Epidermal melanocyte (primary cell): ENCODE measurements around the gene WDPCP.
"Not testable (repeated sequence)": the region's sequence is repeated elsewhere in the genome, so short reads cannot be mapped to it uniquely, and the experiment has no call there.

Experiments
- DNase-seq: peaks from one replicate; pipeline ENCODE4 v3.0.0; 2011; ENCODE audit warnings: low spot score; ENCODE audit not compliant: insufficient read length

Gene WDPCP

DNA sequence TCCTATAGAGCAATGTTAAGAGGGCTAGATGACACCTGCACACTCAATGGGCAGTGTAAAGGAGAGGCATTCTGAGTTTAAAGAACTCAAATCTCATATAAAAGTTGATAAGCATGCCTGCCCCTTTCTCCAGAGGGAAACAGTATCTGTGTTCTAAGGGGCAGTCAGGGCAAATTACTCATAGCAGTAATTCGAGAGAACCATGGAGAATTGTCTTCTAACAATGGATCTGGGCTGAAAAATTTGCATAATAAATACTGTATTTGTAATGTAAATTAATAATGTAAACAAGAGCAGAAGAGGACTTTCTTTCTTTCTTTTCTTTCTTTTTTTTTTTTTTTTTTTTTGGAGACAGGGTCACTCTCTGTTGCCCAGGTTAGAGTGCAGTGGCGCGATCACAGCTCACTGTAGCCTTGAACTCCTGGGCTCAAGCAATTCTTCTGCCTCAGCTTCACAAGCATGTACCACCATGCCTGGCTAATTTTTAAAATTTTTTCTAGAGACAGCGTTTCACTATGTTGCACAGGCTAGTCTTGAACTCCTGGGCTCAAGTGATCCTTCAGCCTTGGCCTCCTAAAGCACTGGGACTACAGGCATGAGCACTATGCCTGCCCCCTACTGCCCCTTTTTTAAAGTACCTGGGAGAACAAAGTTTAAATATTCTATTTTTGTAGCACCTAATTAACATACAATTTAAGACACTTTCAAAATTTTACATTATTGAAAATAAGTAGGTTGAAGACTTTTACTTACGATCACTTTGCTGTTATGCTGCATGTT lies 467.0 kb downstream of the WDPCP start:
- no peak for DNase-seq

GRCh38 chr2:63118821-63119220 lies 469.5 kb downstream of the WDPCP start:
- DNase-seq: no peak

DNA sequence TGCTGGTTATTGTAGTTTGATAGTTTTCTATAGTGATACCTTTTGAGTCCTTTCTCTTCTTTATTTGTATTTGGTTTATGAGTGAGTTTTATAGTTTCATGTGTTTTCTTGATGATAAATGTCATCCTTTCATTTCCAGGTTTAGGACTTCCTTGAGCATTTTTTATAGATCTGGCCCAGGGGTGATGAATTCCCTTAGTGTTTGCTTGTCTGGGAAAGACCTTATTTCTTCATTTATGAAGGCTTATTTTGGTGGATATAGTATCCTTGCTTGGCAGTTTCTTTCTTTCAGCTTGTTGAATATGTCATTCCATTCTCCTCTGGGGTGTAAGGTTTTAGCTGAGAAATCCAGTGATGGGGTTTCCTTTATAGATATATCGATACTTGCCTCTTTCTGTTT lies 483.8 kb downstream of the WDPCP start:
- DNase-seq: no peak

DNA sequence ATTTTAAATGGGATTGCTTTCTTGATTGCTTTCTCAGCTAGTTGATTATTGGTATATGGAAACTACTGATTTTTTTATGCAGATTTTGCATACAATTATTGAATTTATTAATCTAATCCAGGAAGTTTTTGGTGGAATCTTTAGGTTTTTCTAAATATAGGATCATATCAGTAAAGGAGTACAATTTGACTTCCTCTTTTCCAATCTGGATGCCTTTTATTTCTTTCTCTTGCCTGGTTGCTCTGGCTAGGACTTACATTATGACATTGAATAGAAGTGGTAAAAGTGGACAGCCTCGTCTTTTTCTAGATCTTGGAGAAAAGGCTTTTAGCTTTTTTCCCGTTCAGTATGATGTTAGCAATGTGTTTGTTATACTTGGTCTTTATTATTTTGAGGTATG lies 486.3 kb downstream of the WDPCP start:
- DNase-seq: no peak

GRCh38 chr2:63099032-63099431 lies 489.2 kb downstream of the WDPCP start:
- no peak for DNase-seq

DNA sequence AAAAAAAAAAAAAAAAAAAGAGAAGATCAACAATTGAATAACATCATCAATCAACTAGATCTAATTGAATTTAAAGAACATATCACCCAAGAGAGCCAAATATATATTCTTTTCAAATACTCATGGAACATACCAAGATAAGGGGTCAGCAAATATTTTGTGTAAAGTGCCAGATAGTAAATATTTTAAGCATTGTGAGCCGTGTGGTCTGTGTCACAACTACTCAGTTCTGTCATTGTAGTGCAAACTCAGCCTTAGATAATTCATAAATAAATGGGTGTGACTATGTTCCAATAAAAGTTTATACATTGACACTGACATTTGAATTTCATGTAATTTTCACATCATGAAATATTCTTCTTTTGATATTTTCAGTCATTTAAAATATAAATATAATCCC lies 491.8 kb downstream of the WDPCP start:
- no peak for DNase-seq

- DNase-seq: no peak
Observed at GRCh38 chr2:63093502-63093901, 494.8 kb downstream of the WDPCP start.

DNA sequence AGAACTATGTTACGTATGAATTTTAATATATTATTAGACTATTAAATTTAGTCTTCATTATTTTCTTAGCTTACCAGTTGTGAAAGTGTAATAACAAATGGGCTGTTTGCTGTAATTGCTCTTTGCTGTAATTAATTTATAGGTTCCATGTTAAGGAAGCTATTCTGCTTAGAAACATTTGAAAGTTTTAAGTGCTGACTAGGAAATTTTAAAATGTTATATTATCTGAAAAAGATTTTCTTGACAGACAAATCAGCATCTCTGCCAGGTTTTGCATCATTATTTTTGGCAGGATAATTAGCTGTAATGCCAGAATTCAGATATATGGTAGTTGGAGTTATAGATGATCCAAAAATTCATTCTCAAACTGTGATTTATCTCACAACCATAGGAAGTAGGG lies 495.4 kb downstream of the WDPCP start:
- DNase-seq: no peak

DNA sequence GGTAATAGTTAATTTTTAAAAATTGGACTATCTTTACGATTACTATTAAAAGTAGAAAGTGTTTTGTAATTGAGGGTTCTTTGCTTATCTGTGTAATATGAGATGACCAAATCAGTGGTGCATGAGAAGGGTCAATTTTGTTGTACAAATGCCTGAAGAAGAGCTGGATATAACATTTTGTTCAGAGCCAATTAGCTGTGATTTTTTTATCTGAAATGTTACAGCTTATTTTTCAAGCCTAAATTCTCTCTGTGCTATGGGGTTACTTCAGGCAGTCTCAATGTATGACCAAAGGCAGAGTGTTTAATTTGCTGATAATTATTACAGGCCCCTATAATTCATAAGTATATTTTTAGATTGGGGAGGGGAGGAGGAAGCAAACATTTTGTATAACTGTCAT lies 495.9 kb downstream of the WDPCP start:
- DNase-seq: no peak

DNA sequence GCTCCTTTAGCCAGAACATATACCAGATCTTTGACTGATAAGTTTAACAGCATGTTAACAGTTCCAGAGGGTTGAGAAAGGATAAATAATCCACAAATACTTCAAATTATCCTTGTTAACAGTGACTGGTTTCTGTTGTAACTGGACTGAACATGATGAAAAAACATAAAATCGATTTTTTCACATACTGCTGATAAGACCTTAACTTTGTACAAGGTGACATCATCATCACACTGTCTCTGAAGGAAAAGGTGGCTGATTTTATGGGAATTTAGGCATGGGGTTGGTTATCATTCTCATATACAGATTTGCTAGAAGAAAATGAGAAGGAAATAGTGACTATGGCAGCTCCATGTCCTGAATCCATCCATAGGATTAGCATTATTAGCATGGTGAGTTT lies 501.6 kb downstream of the WDPCP start:
- DNase-seq: no peak

- DNase-seq: no peak
Observed at GRCh38 chr2:63081404-63081803, 506.9 kb downstream of the WDPCP start.

DNA sequence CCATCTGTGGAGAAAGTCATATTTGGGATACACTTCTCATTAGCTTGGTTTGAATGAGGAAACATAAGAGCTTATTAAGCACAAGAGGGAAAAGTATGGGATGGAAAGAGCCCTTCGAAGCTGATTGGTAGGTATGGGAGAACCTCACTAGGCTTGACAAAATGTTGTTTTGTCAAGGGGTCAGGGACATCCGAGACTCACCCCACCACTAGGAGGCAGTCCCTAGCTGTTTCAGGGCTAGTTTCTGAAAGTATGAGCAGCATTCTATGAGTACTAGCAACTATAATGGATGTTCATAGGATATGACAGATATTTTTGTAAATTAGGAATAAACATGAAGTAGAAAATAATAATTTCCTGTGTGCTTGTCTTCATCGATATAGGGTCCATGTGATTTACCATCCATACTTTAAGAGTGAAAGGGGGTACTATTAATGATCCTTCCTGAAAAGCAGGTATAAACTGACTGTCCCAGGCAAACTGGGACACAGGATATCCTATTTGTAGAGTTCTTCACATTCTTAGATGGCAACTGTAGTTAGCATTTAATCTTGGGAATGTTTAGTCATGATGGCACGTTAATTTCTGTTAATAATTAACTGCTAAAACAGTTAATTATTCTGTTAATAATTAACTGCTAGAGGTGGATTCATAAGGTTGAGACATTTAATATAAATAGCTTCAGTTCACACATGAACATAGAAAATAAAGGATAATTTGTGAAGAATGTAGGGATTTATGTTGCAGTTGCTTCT lies 509.2 kb downstream of the WDPCP start:
- DNase-seq: no peak

- DNase-seq: not testable (repeated sequence)
Observed at GRCh38 chr2:63074399-63074798, 513.9 kb downstream of the WDPCP start.

- no peak for DNase-seq
Observed at GRCh38 chr2:63073994-63074393, 514.3 kb downstream of the WDPCP start.

DNA sequence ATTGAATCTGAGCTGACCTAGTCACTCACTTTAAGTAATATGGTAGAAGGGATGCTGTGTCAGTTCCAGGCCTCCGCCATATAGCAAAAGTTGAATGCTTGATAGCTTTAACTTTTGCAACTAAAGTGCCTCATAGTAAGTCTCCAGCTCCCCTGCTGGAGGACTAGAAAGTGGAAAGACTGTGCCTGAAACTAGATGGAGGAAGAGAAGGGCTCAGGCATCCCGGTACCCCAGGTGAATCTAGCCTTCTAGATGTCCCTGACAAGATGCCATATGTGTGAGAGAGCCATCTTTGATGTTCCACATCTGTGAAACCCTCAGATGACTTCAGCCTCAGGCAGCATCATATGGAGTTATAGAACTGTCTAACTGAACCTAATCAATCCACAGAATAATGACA lies 516.6 kb downstream of the WDPCP start:
- no peak for DNase-seq
